K562 (cell line): ENCODE data around the gene GMDS. TPM values are rescaled to one million over a fixed set of nuclear protein-coding genes. Genes with fewer than 3 reads are reported as not detected.

Source experiments
- ATAC-seq: fragments of 200-7000 bp; cut with Tn5 transposase; 3 replicates; pipeline ENCODE4 v1.9.1; 2020; ENCODE audit warnings: moderate library complexity
- BruUV-seq: library from RNA; stranded (reverse); fragments of 400-500 nt; replicated peaks from 2 replicates; lab custom pipeline; 2021; lab: Mats Ljungman, UMichigan
- CTCF ChIA-PET: fragments of 300-600 bp; formaldehyde crosslinking; extraction: SDS; loops from one replicate; lab custom pipeline; 2021; ENCODE audit warnings: low intra/inter-chr PET ratio; lab: Yijun Ruan, JAX
- POLR2A ChIA-PET: fragments of 300-600, 350-650 bp; sonication (Branson Sonifier 250); formaldehyde crosslinking; extraction: SDS; loops from one replicate; lab custom pipeline; 2021; ENCODE audit warnings: antibody characterized with exemption, inconsistent platforms; lab: Yijun Ruan, JAX
- DNase-seq, 4 experiments: peaks; one replicate each; pipeline versions ENCODE4 v3.0.0 to v3.0.0-alpha.2; 2011 to 2018; ENCODE audit warnings: low spot score in 3 of 4, mixed read lengths in 3 of 4; ENCODE audit errors: extremely low read depth in 1 of 4
- FAIRE-seq: peaks from 2 replicates; lab custom pipeline; 2011; peaks lifted over from hg19 to GRCh38; lab: Jason Lieb, UNC
- H2AFZ ChIP-seq: 2 replicates; pipeline ENCODE4 v1.6.0; 2011; ENCODE audit warnings: low read depth, low read length, control low read depth, inconsistent platforms
- H3K27ac ChIP-seq: fragments of 200-600 bp; 3 replicates; pipeline ENCODE4 v1.8.0; 2011; ENCODE audit warnings: low read depth, mild to moderate bottlenecking, control low read depth, inconsistent platforms, low read length, moderate library complexity, mixed read lengths; ENCODE audit errors: extremely low read depth
- H3K27me3 ChIP-seq, 2 experiments: fragments of 300-600 bp in 1 of 2; 2 replicates in 1 of 2; 3 replicates in 1 of 2; pipeline versions ENCODE4 v1.6.0 to v1.8.0; 2011; ENCODE audit warnings: inconsistent platforms in 2 of 2, low read length in 2 of 2, mild to moderate bottlenecking in 1 of 2, mixed read lengths in 1 of 2, moderate library complexity in 1 of 2; ENCODE audit not compliant: control insufficient read depth in 2 of 2, insufficient read depth in 2 of 2
- H3K36me3 ChIP-seq: fragments of 300-600 bp; 3 replicates; pipeline ENCODE4 v1.8.0; 2011; ENCODE audit warnings: mild to moderate bottlenecking, low read length, inconsistent platforms; ENCODE audit not compliant: control insufficient read depth, insufficient read depth
- H3K4me1 ChIP-seq, 2 experiments: fragments of 200-600 bp in 1 of 2; replicated peaks in 1 of 2; 2 replicates in 1 of 2; 3 replicates in 1 of 2; pipeline versions ENCODE4 v1.5.1 to v1.8.0; 2011; ENCODE audit warnings: inconsistent platforms in 2 of 2, low read length in 2 of 2, mild to moderate bottlenecking in 1 of 2, mixed read lengths in 1 of 2, moderate library complexity in 1 of 2; ENCODE audit not compliant: control insufficient read depth in 2 of 2, insufficient read depth in 2 of 2
- H3K4me2 ChIP-seq: 2 replicates; pipeline ENCODE4 v1.6.1; 2011; ENCODE audit warnings: low read length, control low read depth, inconsistent platforms, mixed read lengths; ENCODE audit not compliant: insufficient read depth
- H3K4me3 ChIP-seq: fragments of 200-600 bp; sonication (generic), shearing (Covaris generic); 2 replicates; pipeline ENCODE4 v1.5.1; 2016; ENCODE audit warnings: control low read depth, inconsistent platforms
- H3K79me2 ChIP-seq: fragments of 200-600 bp; 3 replicates; pipeline ENCODE4 v1.8.0; 2011; ENCODE audit warnings: low read length, inconsistent platforms; ENCODE audit not compliant: control insufficient read depth, insufficient read depth
- H3K9ac ChIP-seq, 2 experiments: 2 replicates each; pipeline versions ENCODE4 v1.6.0 to v1.6.1; 2011; ENCODE audit warnings: low read depth in 2 of 2, low read length in 2 of 2, control low read depth in 1 of 2, inconsistent platforms in 1 of 2, mild to moderate bottlenecking in 1 of 2, mixed read lengths in 1 of 2; ENCODE audit not compliant: insufficient read depth in 1 of 2
- H3K9me1 ChIP-seq: one replicate; pipeline ENCODE4 v1.6.0; 2011; ENCODE audit warnings: inconsistent platforms, mild to moderate bottlenecking, low read length, moderate library complexity; ENCODE audit not compliant: control insufficient read depth, insufficient read depth
- H3K9me3 ChIP-seq: replicated peaks from 2 replicates; pipeline ENCODE4 v1.5.1; 2011; ENCODE audit warnings: low read depth, low read length, inconsistent platforms; ENCODE audit not compliant: control insufficient read depth, insufficient read depth
- H4K20me1 ChIP-seq: replicated peaks from 2 replicates; pipeline ENCODE4 v1.6.1; 2011; ENCODE audit warnings: low read length, inconsistent platforms, mixed read lengths; ENCODE audit not compliant: control insufficient read depth, insufficient read depth
- ATF6 ChIP-seq: sonication (generic); formaldehyde crosslinking; IDR thresholded peaks from 2 replicates; pipeline ENCODE4 v1.4.0; 2020; ENCODE audit warnings: mild to moderate bottlenecking, missing genetic modification reagents
- CGGBP1 ChIP-seq: fragments of 250-450 bp; sonication (Bioruptor Pico); IDR thresholded peaks from 2 replicates; pipeline ENCODE4 v1.9.0; 2021; ENCODE audit warnings: mild to moderate bottlenecking
- ELK1 ChIP-seq: sonication (generic); formaldehyde crosslinking; IDR thresholded peaks from 2 replicates; pipeline ENCODE4 v1.8.1; 2022; ENCODE audit warnings: missing genetic modification reagents
- HES1 ChIP-seq: fragments of 450-650 bp; IDR thresholded peaks from 2 replicates; pipeline ENCODE4 v1.6.1; 2016; ENCODE audit warnings: low read depth, mild to moderate bottlenecking, moderate library complexity
- HNRNPK ChIP-seq: fragments of 200-400 bp; formaldehyde crosslinking; IDR thresholded peaks from one replicate; pipeline ENCODE4 v1.6.1; 2018; ENCODE audit warnings: mild to moderate bottlenecking, low read depth, low read length; ENCODE audit not compliant: poor library complexity, severe bottlenecking
- NEUROD1 ChIP-seq: fragments of 150-350 bp; IDR thresholded peaks from 2 replicates; pipeline ENCODE4 v1.6.1; 2014; ENCODE audit warnings: borderline replicate concordance, low read length, low read depth; ENCODE audit not compliant: partially characterized antibody
- NFE2L1 ChIP-seq: fragments of 450-650 bp; IDR thresholded peaks from 2 replicates; pipeline ENCODE4 v1.6.1; 2016; ENCODE audit warnings: missing genetic modification characterization, low read depth, mild to moderate bottlenecking, missing compliant biosample characterization, moderate library complexity, borderline replicate concordance
- NFIC ChIP-seq: fragments of 450-650 bp; IDR thresholded peaks from 2 replicates; pipeline ENCODE4 v1.6.1; 2017; ENCODE audit warnings: mild to moderate bottlenecking, inconsistent platforms
- NR0B1 ChIP-seq: fragments of 450-650 bp; IDR thresholded peaks from one replicate; pipeline ENCODE4 v1.6.1; 2018; ENCODE audit warnings: mild to moderate bottlenecking, moderate library complexity; ENCODE audit not compliant: partially characterized antibody
- NR3C1 ChIP-seq: sonication (generic); formaldehyde crosslinking; IDR thresholded peaks from 2 replicates; pipeline ENCODE4 v1.8.1; 2022; ENCODE audit warnings: missing genetic modification reagents
- PCBP1 ChIP-seq: fragments of 200-400 bp; formaldehyde crosslinking; IDR thresholded peaks from 2 replicates; pipeline ENCODE4 v1.6.1; 2018; ENCODE audit warnings: mild to moderate bottlenecking, low read depth, low read length; ENCODE audit not compliant: poor library complexity, severe bottlenecking
- TEAD4 ChIP-seq, 2 experiments: sonication (generic) in 1 of 2; formaldehyde crosslinking in 1 of 2; IDR thresholded peaks; 2 replicates each; pipeline versions ENCODE4 v1.6.1 to v1.8.0; 2012 to 2022; ENCODE audit warnings: borderline replicate concordance in 1 of 2, inconsistent platforms in 1 of 2, low read length in 1 of 2, mild to moderate bottlenecking in 1 of 2, missing genetic modification reagents in 1 of 2
- ZNF589 ChIP-seq: fragments of 200-800 bp; sonication (Bioruptor generic); IDR thresholded peaks from 2 replicates; pipeline ENCODE4 v1.6.1; 2016; ENCODE audit warnings: low read depth, missing genetic modification characterization, missing compliant biosample characterization
- WGBS: fragments of 100-300 bp; shearing (Covaris generic); methylation state at CpG from one replicate; pipeline ENCODE4 v1.1.6; 2016; ENCODE audit warnings: low coverage, mixed read lengths; ENCODE audit not compliant: insufficient coverage; ENCODE audit errors: missing lambda C conversion rate; 5-methylcytosine and 5-hydroxymethylcytosine counted together
- in situ Hi-C: fragments of 300-500 bp; cut with MboI; formaldehyde crosslinking; loops from 4 replicates; pipeline ENCODE4 v1.15.0; 2018; ENCODE audit warnings: inconsistent platforms, mixed read lengths
- intact Hi-C: fragments of 100-400 bp; cut with micrococcal nuclease; formaldehyde crosslinking; loops from 2 replicates; pipeline ENCODE4 v1.14.2; 2022
- polyA plus RNA-seq, 8 experiments: library from polyadenylated mRNA; depleted of rRNA in 4 of 8; stranded (reverse) in 5 of 8; unstranded in 3 of 8; fragments of >200 nt; fragmentation: Nextera tagmentation in 2 of 8; fragmentation: Illumina TruSeq in 1 of 8; extraction: Ambion mirVana in 2 of 8; extraction: Trizol in 1 of 8; gene quantifications; 2 replicates each; pipeline versions ENCODE4 v1.2.1 to v1.2.3, GENCODE V29; 2011 to 2014; ENCODE audit warnings: inconsistent platforms in 1 of 8, missing spikeins in 1 of 8
- total RNA-seq, 7 experiments: library from RNA; depleted of rRNA in 6 of 7; stranded (reverse); fragments of >200 nt in 6 of 7; fragmentation: Illumina TruSeq in 2 of 7; extraction: Trizol in 2 of 7; gene quantifications; 2 replicates each; pipeline versions ENCODE4 v1.2.1 to v1.2.3, GENCODE V29; 2011 to 2021; ENCODE audit warnings: low replicate concordance in 1 of 7
- TF ChIP-seq, protein P1 (sequence below): fragments of 450-650 bp; formaldehyde crosslinking; IDR thresholded peaks from 2 replicates; pipeline ENCODE4 v1.4.0; 2022; ENCODE audit warnings: missing genetic modification characterization

Gene GMDS
- total and polyA plus RNA-seq, 9 of the 15 experiments (the other 6 are each of a cell fraction or from before 2014, with no cell fraction given), result 0.48 to 31.8 (median 13.4) TPM

DNA sequence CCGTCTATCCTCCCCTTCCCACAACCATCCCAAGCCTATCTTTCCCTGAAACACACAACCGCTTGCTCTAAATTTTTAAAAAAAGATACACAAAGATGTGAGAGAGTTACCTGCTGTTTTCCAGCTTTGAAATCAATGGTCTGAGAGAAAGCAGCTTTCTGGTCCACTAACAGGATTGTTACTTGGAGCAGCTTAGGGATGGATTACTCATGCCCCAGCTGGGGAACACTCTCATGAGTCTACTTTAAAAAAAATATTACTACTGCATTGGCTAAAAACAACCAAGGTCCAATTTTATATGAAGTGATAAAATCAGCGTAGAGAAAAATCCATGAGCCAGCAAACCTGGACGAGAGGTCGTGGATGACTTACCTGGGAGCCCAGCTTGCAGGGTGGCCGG is 665.3 kb downstream of the GMDS start:
- in situ Hi-C loops, result no loop called here
- no peak for FAIRE-seq
- CTCF ChIA-PET, result no interaction called here

More for the DNA sequence above, 665.3 kb downstream of the GMDS start:
- Histone ChIP-seq H4K20me1 (no peaks in the 10 kb centered on the region), H3K9me3 (no peaks in the 10 kb centered on the region), H3K79me2 (no peaks in the 10 kb centered on the region), H3K9ac (no peak overlapping the region), H3K4me2 (no peak overlapping the region), H3K9me1 (no peaks in the 10 kb centered on the region), H3K36me3 (no peaks in the 10 kb centered on the region), H3K4me3 (no peak overlapping the region), H2AFZ (no peak overlapping the region), H3K27me3 (peaks cover 37 to 73% of the 10 kb centered on the region in 2 experiments)
- intact Hi-C loops, result no loop called here
- no peak for ATAC-seq
- no peak for DNase-seq
- WGBS, result 0% methylated on average over 6 of the region's 6 CpGs
- POLR2A ChIA-PET, result interaction anchor here (0.6 kb wide), 1 partner anchor 364 kb away, joined by 3 read pairs; no protein-coding TSS in a partner anchor
- no TSS peak for BruUV-seq
- TF ChIP-seq ATF6 (CRISPR knock-in tag) (no peak), NR0B1 (no peak), TEAD4 (IDR thresholded peaks at IDR 0.05; ENCODE audit: low read length) (no peak), TEAD4 (CRISPR knock-in tag; IDR thresholded peaks at IDR 0.05; ENCODE audit: borderline replicate concordance) (no peak), NFIC (no peak), NR3C1 (CRISPR knock-in tag) (no peak), HNRNPK (no peak), ELK1 (CRISPR knock-in tag) (no peak), CGGBP1 (CRISPR knock-in tag) (no peak), ZNF589 (CRISPR knock-in tag) (no peak), NFE2L1 (no peak), NEUROD1 (no peak), PCBP1 (no peak), HES1 (no peak)
- TF ChIP-seq, protein P1, sequence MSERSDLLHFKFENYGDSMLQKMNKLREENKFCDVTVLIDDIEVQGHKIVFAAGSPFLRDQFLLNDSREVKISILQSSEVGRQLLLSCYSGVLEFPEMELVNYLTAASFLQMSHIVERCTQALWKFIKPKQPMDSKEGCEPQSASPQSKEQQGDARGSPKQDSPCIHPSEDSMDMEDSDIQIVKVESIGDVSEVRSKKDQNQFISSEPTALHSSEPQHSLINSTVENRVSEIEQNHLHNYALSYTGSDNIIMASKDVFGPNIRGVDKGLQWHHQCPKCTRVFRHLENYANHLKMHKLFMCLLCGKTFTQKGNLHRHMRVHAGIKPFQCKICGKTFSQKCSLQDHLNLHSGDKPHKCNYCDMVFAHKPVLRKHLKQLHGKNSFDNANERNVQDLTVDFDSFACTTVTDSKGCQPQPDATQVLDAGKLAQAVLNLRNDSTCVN (CRISPR knock-in tag), result no peak
- TF ChIP-seq, all 486 proteins: peak for 0
- Histone ChIP-seq H3K4me1 (no peaks in the 10 kb centered on the region), H3K27ac (no peak overlapping the region)
